ENCODE data around the gene TAAR9. TPM values are rescaled to one million over a fixed set of nuclear protein-coding genes. Genes with fewer than 3 reads are reported as not detected.
A peak's percentile ranks its signal among the peaks of the same experiment; 100 is the strongest.

TAAR9 gene
- polyA plus RNA-seq, 3 donors = not detected

DNA sequence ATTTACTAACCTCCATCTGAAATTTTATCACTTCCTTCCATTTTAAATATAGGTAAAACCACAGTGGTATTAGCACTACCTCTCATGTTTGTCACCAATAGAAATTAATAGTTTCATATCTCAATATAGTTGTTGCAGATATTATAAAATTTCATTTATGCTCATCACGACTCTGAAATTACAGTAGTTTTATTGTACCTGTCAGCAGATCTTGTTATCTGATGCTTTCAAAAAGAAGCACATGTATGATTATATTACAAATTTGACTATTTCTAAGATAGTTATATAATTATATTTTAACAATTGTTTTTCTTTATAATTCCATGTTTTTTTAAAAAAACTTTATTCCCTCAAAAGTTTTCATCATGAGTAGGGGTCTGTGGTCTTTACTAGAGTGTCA lies 46.6 kb downstream of the TAAR9 start:
- H3K9ac ChIP-seq (ENCODE audit: insufficient read depth, low read length, poor library complexity, severe bottlenecking) = no peak overlapping the region
- no peaks in the 10 kb centered on the region for H3K36me3 ChIP-seq (replicated peaks in 1 of 2; ENCODE audit: control insufficient read depth in 1 of 2, insufficient read depth in 2 of 2, low read length in 2 of 2)
- Mint-ChIP-seq H3K27ac (no peak overlapping the region), H3K4me1 (peaks cover 23% of the 10 kb centered on the region), H3K4me3 (no peak overlapping the region), H3K27me3 (ENCODE audit: low read depth in 3 of 3) (peaks cover 2 to 6% (median 5%) of the 10 kb centered on the region in 3 donors), H3K36me3 (no peaks in the 10 kb centered on the region), H3K9me3 (peaks cover 0 to 12% (median 2%) of the 10 kb centered on the region in 7 donors)
- no peak overlapping the region for H3K27ac ChIP-seq (ENCODE audit: low read depth in 1 of 2, low read length in 2 of 2)
- peaks cover 16 to 26% of the 10 kb centered on the region in 2 donors for H3K4me1 ChIP-seq (ENCODE audit: control insufficient read depth in 1 of 2, insufficient read depth in 2 of 2, low read length in 2 of 2)
- no peaks in the 10 kb centered on the region for H3K9me3 ChIP-seq (replicated peaks in 1 of 2; ENCODE audit: control insufficient read depth in 1 of 2, insufficient read depth in 1 of 2, low read length in 2 of 2)
- no peak overlapping the region for H2AFZ ChIP-seq (ENCODE audit: insufficient read depth, low read depth, low read length, poor library complexity, severe bottlenecking)
- TF ChIP-seq, protein P1, sequence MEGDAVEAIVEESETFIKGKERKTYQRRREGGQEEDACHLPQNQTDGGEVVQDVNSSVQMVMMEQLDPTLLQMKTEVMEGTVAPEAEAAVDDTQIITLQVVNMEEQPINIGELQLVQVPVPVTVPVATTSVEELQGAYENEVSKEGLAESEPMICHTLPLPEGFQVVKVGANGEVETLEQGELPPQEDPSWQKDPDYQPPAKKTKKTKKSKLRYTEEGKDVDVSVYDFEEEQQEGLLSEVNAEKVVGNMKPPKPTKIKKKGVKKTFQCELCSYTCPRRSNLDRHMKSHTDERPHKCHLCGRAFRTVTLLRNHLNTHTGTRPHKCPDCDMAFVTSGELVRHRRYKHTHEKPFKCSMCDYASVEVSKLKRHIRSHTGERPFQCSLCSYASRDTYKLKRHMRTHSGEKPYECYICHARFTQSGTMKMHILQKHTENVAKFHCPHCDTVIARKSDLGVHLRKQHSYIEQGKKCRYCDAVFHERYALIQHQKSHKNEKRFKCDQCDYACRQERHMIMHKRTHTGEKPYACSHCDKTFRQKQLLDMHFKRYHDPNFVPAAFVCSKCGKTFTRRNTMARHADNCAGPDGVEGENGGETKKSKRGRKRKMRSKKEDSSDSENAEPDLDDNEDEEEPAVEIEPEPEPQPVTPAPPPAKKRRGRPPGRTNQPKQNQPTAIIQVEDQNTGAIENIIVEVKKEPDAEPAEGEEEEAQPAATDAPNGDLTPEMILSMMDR (IDR thresholded peaks at IDR 0.05) = no peak
- no peak overlapping the region for H3K4me2 ChIP-seq (replicated peaks; ENCODE audit: extremely low read depth, low read length, poor library complexity, severe bottlenecking)
- no peaks in the 10 kb centered on the region for H3K79me2 ChIP-seq (ENCODE audit: insufficient read depth, low read length)
- no peak for DNase-seq
- H4K20me1 ChIP-seq (ENCODE audit: insufficient read depth, low read length) = no peaks in the 10 kb centered on the region
- H3K27me3 ChIP-seq (ENCODE audit: control insufficient read depth in 2 of 2, insufficient read depth in 2 of 2, low read length in 2 of 2) = peaks cover 0 to 2% of the 10 kb centered on the region in 2 donors
- H3K4me3 ChIP-seq (replicated peaks in 1 of 3; ENCODE audit: low read depth in 2 of 3, low read length in 3 of 3) = no peak overlapping the region
- intact Hi-C loops (cut with micrococcal nuclease) = no loop called here
- no CpG with 5 or more reads among the region's 1 CpG for WGBS (ENCODE audit: insufficient coverage)

DNA sequence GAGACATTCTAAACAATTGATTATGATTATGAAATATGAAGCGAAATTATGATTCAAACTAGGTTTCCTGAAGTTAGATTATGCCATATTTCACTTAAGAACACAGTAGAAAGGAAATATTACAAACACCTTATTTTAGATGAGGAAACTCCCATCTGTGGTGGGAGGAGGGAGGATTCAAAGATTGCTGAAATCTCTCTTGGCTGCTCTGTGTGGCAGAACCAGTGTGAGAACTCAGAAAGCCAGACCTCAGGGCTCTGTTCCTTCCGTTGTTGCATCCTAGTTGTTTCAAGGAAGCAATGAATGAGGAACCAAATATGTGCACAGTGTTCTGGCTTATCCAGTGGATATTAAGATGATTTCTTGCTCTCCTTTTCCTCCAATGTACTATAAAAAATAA lies 49.3 kb downstream of the TAAR9 start:
- Histone ChIP-seq H2AFZ (ENCODE audit: insufficient read depth, low read depth, low read length, poor library complexity, severe bottlenecking) (no peak overlapping the region), H3K4me3 (replicated peaks in 1 of 3; ENCODE audit: low read depth in 2 of 3, low read length in 3 of 3) (no peak overlapping the region), H3K79me2 (ENCODE audit: insufficient read depth, low read length) (no peaks in the 10 kb centered on the region), H3K9me3 (replicated peaks in 1 of 2; ENCODE audit: control insufficient read depth in 1 of 2, insufficient read depth in 1 of 2, low read length in 2 of 2) (no peaks in the 10 kb centered on the region), H3K4me2 (replicated peaks; ENCODE audit: extremely low read depth, low read length, poor library complexity, severe bottlenecking) (peak overlapping the region; percentile 28), H4K20me1 (ENCODE audit: insufficient read depth, low read length) (no peaks in the 10 kb centered on the region), H3K36me3 (replicated peaks in 1 of 2; ENCODE audit: control insufficient read depth in 1 of 2, insufficient read depth in 2 of 2, low read length in 2 of 2) (no peaks in the 10 kb centered on the region), H3K4me1 (ENCODE audit: control insufficient read depth in 1 of 2, insufficient read depth in 2 of 2, low read length in 2 of 2) (peaks cover 23 to 32% of the 10 kb centered on the region in 2 donors), H3K27ac (ENCODE audit: low read depth in 1 of 2, low read length in 2 of 2) (peak overlapping the region in 1 of 2 donors; percentile 6), H3K27me3 (ENCODE audit: control insufficient read depth in 2 of 2, insufficient read depth in 2 of 2, low read length in 2 of 2) (no peaks in the 10 kb centered on the region), H3K9ac (ENCODE audit: insufficient read depth, low read length, poor library complexity, severe bottlenecking) (no peak overlapping the region)
- Mint-ChIP-seq H3K4me3 (no peak overlapping the region), H3K27me3 (ENCODE audit: low read depth in 3 of 3) (peaks cover 0 to 4% (median 0%) of the 10 kb centered on the region in 3 donors), H3K9me3 (peaks cover 0 to 2% (median 0%) of the 10 kb centered on the region in 7 donors), H3K27ac (peak overlapping the region in 6 of 7 donors; percentile 3 to 69 (median 54)), H3K4me1 (peaks cover 29% of the 10 kb centered on the region), H3K36me3 (no peaks in the 10 kb centered on the region)
- TF ChIP-seq, protein P1 (IDR thresholded peaks at IDR 0.05) = no peak
- peak; percentile 49 to 84 (median 69) for DNase-seq
- WGBS (ENCODE audit: insufficient coverage) = no CpG with 5 or more reads among the region's 2 CpGs
- intact Hi-C loops (cut with micrococcal nuclease) = no loop called here

Small RNA genes lying within 50 kb of the gene (small RNA-seq; reads per million reads assigned to genes)
- not detected for gene TAAR7P (ENCODE audit: insufficient read length, low read depth)

Other genes starting within 250 kb of the TAAR9 start
- gene MOXD1, start 136.8 kb upstream of the TAAR9 start, polyA plus RNA-seq = not detected
- gene STX7, start 25.2 kb upstream of the TAAR9 start, polyA plus RNA-seq = 10 to 100 TPM; 49.7 to 85.1 (median 81.7) TPM
- gene TAAR8, start 14.4 kb downstream of the TAAR9 start, polyA plus RNA-seq = not detected
- gene TAAR6, start 32.0 kb downstream of the TAAR9 start, polyA plus RNA-seq = not detected
- gene TAAR5, start 51.5 kb downstream of the TAAR9 start, polyA plus RNA-seq = not detected
- not detected for gene TAAR2, start 86.0 kb downstream of the TAAR9 start, polyA plus RNA-seq
- gene TAAR1, start 120.9 kb downstream of the TAAR9 start, polyA plus RNA-seq = not detected
- 10 to 100 TPM in 2 of 3 donors, 1 to 10 TPM in 1; 7.9 to 61.2 (median 47.9) TPM for gene VNN1, start 175.8 kb downstream of the TAAR9 start, polyA plus RNA-seq
- 100 to 1,000 TPM; 134 to 394 (median 359) TPM for gene VNN2, start 219.6 kb downstream of the TAAR9 start, polyA plus RNA-seq

Measured in CD14-positive monocyte (primary cell).